HL-60 (cell line): ENCODE results near the gene DNMT3L.

Experiments
- CTCF ChIP-seq: IDR thresholded peaks from one replicate; pipeline ENCODE4 v1.5.1; 2011; ENCODE audit warnings: low read length, control low read depth, inconsistent platforms; ENCODE audit not compliant: insufficient read depth
- GABPA ChIP-seq: IDR thresholded peaks from 2 replicates; pipeline ENCODE4 v1.6.1; 2012; ENCODE audit warnings: low read depth
- POLR2AphosphoS5 ChIP-seq: IDR thresholded peaks from 2 replicates; pipeline ENCODE4 v1.6.1; 2012; ENCODE audit warnings: low read depth
- REST ChIP-seq: IDR thresholded peaks from 2 replicates; pipeline ENCODE4 v1.6.1; 2012; ENCODE audit warnings: low read depth; ENCODE audit not compliant: insufficient replicate concordance
- SPI1 ChIP-seq: IDR thresholded peaks from 2 replicates; pipeline ENCODE4 v1.6.1; 2012; ENCODE audit warnings: low read depth, mild to moderate bottlenecking, borderline replicate concordance

- no peak for TF ChIP-seq CTCF
- no peak for TF ChIP-seq GABPA
- TF ChIP-seq REST = no peak
- no peak for TF ChIP-seq SPI1
- TF ChIP-seq POLR2AphosphoS5 = no peak
Observed at GRCh38 chr21:44282370-44282769, 20.7 kb upstream of the DNMT3L start.
